Measurements from ENCODE around the gene CACNA1G. TPM values are rescaled to one million over a fixed set of nuclear protein-coding genes. Genes with fewer than 3 reads are reported as not detected.

The CACNA1G gene
- total RNA-seq, 4 donors from 2014 or later, result 0.11 to 0.38 (median 0.13) TPM; not detected in 1

GRCh38 chr17:50661348-50661747 is 100.8 kb downstream of the CACNA1G start:
- no peak for DNase-seq
- no peaks in the 10 kb centered on the region for H3K36me3 ChIP-seq
- H3K4me1 ChIP-seq, result peaks cover 24 to 56% (median 38%) of the 10 kb centered on the region in 3 donors
- H3K27ac ChIP-seq, result peak overlapping the region; percentile 73 to 84 (median 82)
- no peak overlapping the region for H3K4me3 ChIP-seq
- no peaks in the 10 kb centered on the region for H3K27me3 ChIP-seq
- 55 to 76% methylated on average over 3 to 5 of the region's 5 CpGs for WGBS, 2 donors
- intact Hi-C loops (cut with DNase I), result no loop called here
- no peaks in the 10 kb centered on the region for H3K9me3 ChIP-seq
- TF ChIP-seq CTCF (IDR thresholded peaks at IDR 0.05), result no peak

GRCh38 chr17:50661795-50662391 is 101.4 kb downstream of the CACNA1G start:
- Histone ChIP-seq H3K27me3 (no peaks in the 10 kb centered on the region), H3K4me3 (no peak overlapping the region), H3K9me3 (no peaks in the 10 kb centered on the region), H3K27ac (peak overlapping the region; percentile 73 to 84 (median 82)), H3K36me3 (no peaks in the 10 kb centered on the region), H3K4me1 (peaks cover 24 to 56% (median 38%) of the 10 kb centered on the region in 3 donors)
- 20 to 32% methylated on average over 7 to 9 of the region's 9 CpGs for WGBS, 2 donors
- DNase-seq, result no peak
- intact Hi-C loops (cut with DNase I), result no loop called here
- TF ChIP-seq POLR2A (IDR thresholded peaks at IDR 0.05), result no peak
- TF ChIP-seq CTCF (IDR thresholded peaks at IDR 0.05), result no peak

GRCh38 chr17:50662632-50663225 is 102.2 kb downstream of the CACNA1G start:
- TF ChIP-seq POLR2A (IDR thresholded peaks at IDR 0.05) (no peak), CTCF (IDR thresholded peaks at IDR 0.05) (no peak)
- H3K27ac ChIP-seq, result peak overlapping the region in 3 of 4 donors; percentile 73 to 84 (median 80)
- H3K27me3 ChIP-seq, result no peaks in the 10 kb centered on the region

GRCh38 chr17:50663812-50664374 is 103.4 kb downstream of the CACNA1G start:
- Histone ChIP-seq H3K4me1 (peaks cover 24 to 54% (median 44%) of the 10 kb centered on the region in 3 donors), H3K4me3 (no peak overlapping the region), H3K9me3 (no peaks in the 10 kb centered on the region), H3K27ac (no peak overlapping the region), H3K36me3 (no peaks in the 10 kb centered on the region), H3K27me3 (no peaks in the 10 kb centered on the region)
- no peak for TF ChIP-seq CTCF (IDR thresholded peaks at IDR 0.05)
- TF ChIP-seq POLR2A (IDR thresholded peaks at IDR 0.05), result no peak
- WGBS, 2 donors, result 60 to 91% methylated on average over 3 to 10 of the region's 10 CpGs
- DNase-seq, result no peak
- intact Hi-C loops (cut with DNase I), result no loop called here

More at GRCh38 chr17:50662632-50663225, 102.2 kb downstream of the CACNA1G start:
- intact Hi-C loops (cut with DNase I), result no loop called here
- Histone ChIP-seq H3K9me3 (no peaks in the 10 kb centered on the region), H3K4me1 (peaks cover 24 to 56% (median 41%) of the 10 kb centered on the region in 3 donors), H3K36me3 (no peaks in the 10 kb centered on the region), H3K4me3 (no peak overlapping the region)
- 93 to 95% methylated on average over 9 of the region's 9 CpGs for WGBS, 2 donors
- DNase-seq, result no peak

DNA sequence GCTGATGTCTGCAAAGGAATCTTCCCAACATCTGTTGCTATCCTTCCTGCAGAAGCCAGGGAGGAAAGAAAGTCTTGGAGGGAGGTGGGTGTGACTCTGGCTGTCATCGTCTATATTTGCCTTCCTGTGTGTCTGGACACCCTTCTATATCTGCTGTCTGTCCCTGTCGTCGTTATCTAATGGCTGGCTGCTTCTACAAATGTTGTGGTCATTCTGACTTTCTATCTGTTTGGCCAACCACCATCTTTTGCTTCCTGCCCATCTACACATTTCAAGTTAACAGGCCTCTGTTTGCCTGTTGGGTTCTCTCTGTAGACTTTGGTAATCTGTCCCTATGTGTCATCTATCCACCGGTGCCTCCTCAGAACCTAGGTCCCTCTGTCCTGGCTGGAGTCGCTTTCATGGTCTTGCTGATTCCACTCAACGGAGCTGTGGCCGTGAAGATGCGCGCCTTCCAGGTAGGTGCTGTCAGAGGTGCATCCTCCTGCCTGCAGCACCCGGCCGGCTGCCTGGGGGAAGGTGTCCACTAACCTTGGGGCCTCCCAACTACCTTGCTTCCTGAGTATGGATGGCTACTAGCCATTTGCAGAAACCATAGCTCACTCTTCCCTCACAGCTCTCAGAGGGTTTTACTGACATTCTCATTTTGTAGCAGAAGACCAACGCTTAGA is 104.4 kb downstream of the CACNA1G start:
- DNase-seq, result no peak
- TF ChIP-seq CTCF (IDR thresholded peaks at IDR 0.05), result no peak
- TF ChIP-seq POLR2A (IDR thresholded peaks at IDR 0.05), result no peak
- WGBS, 2 donors, result 77 to 87% methylated on average over 4 to 5 of the region's 12 CpGs
- no peak overlapping the region for H3K27ac ChIP-seq
- no peak overlapping the region for H3K4me3 ChIP-seq
- intact Hi-C loops (cut with DNase I), result no loop called here
- H3K36me3 ChIP-seq, result no peaks in the 10 kb centered on the region
- H3K9me3 ChIP-seq, result no peaks in the 10 kb centered on the region
- H3K4me1 ChIP-seq, result peaks cover 23 to 44% (median 41%) of the 10 kb centered on the region in 3 donors
- no peaks in the 10 kb centered on the region for H3K27me3 ChIP-seq

All from esophagus squamous epithelium (tissue), 5 donors.